ENCODE measurements around the gene SLX9. TPM values are rescaled to one million over a fixed set of nuclear protein-coding genes. Genes with fewer than 3 reads are reported as not detected.

The SLX9 gene
- polyA plus RNA-seq, 1 donor from 2014 or later = 15.4 TPM

DNA sequence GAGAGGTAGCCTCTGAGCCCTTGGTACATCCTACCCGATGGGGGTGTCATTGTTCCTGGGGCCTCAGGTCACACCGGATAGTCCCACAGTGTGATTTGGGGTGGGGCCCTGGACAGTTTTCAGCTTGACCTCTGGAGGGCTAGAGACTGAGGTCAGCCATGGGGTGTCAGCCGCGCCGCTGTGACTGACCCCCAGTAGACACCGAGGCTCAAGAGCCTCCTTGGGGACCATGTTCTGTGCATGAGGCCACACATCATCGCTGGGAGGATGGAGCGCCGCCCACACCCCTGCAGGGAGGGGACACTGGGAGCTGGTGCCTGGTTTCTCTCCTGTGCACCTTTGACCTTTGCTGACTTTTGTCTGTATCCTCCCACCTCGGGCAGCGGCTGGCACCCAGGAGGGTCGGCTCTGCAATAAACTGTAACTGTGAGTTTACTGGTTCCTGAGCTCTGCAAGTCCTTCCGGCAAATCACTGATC lies 41.8 kb upstream of the SLX9 start:
- Histone ChIP-seq H3K9me3 (ENCODE audit: low read length) (no peaks in the 10 kb centered on the region), H2AFZ (ENCODE audit: low read depth, low read length) (no peak overlapping the region), H4K20me1 (ENCODE audit: insufficient read depth) (no peaks in the 10 kb centered on the region), H3K27ac (ENCODE audit: low read length) (no peak overlapping the region), H3K9ac (ENCODE audit: low read length) (no peak overlapping the region), H3K9me2 (ENCODE audit: insufficient read depth, low read length) (no peaks in the 10 kb centered on the region), H3K79me2 (replicated peaks; ENCODE audit: insufficient read depth, low read length) (no peaks in the 10 kb centered on the region), H3K4me3 (ENCODE audit: low read length) (no peak overlapping the region), H3F3A (ENCODE audit: insufficient read depth, low read length, poor library complexity, severe bottlenecking) (no peaks in the 10 kb centered on the region), H3K36me3 (ENCODE audit: insufficient read depth, low read length) (no peaks in the 10 kb centered on the region), H3K27me3 (ENCODE audit: insufficient read depth, low read depth, low read length) (no peaks in the 10 kb centered on the region), H3K4me2 (ENCODE audit: low read length) (no peak overlapping the region)
- TF ChIP-seq, protein P1, sequence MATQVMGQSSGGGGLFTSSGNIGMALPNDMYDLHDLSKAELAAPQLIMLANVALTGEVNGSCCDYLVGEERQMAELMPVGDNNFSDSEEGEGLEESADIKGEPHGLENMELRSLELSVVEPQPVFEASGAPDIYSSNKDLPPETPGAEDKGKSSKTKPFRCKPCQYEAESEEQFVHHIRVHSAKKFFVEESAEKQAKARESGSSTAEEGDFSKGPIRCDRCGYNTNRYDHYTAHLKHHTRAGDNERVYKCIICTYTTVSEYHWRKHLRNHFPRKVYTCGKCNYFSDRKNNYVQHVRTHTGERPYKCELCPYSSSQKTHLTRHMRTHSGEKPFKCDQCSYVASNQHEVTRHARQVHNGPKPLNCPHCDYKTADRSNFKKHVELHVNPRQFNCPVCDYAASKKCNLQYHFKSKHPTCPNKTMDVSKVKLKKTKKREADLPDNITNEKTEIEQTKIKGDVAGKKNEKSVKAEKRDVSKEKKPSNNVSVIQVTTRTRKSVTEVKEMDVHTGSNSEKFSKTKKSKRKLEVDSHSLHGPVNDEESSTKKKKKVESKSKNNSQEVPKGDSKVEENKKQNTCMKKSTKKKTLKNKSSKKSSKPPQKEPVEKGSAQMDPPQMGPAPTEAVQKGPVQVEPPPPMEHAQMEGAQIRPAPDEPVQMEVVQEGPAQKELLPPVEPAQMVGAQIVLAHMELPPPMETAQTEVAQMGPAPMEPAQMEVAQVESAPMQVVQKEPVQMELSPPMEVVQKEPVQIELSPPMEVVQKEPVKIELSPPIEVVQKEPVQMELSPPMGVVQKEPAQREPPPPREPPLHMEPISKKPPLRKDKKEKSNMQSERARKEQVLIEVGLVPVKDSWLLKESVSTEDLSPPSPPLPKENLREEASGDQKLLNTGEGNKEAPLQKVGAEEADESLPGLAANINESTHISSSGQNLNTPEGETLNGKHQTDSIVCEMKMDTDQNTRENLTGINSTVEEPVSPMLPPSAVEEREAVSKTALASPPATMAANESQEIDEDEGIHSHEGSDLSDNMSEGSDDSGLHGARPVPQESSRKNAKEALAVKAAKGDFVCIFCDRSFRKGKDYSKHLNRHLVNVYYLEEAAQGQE (IDR thresholded peaks at IDR 0.05; ENCODE audit: borderline replicate concordance) = no peak
- TF ChIP-seq RAD21 (conservative IDR thresholded peaks at IDR 0.05) (no peak), EZH2 (IDR thresholded peaks at IDR 0.05; ENCODE audit: borderline replicate concordance, insufficient read depth, low read length, poor library complexity, severe bottlenecking) (no peak), SMC3 (conservative IDR thresholded peaks at IDR 0.05; ENCODE audit: poor library complexity) (no peak), MXI1 (conservative IDR thresholded peaks at IDR 0.05; ENCODE audit: poor library complexity, severe bottlenecking) (no peak), POLR2AphosphoS5 (IDR thresholded peaks at IDR 0.05) (no peak), EP300 (conservative IDR thresholded peaks at IDR 0.05; ENCODE audit: poor library complexity, severe bottlenecking) (no peak), TAF1 (IDR thresholded peaks at IDR 0.05; ENCODE audit: low read depth) (no peak)
- TF ChIP-seq, protein P2, sequence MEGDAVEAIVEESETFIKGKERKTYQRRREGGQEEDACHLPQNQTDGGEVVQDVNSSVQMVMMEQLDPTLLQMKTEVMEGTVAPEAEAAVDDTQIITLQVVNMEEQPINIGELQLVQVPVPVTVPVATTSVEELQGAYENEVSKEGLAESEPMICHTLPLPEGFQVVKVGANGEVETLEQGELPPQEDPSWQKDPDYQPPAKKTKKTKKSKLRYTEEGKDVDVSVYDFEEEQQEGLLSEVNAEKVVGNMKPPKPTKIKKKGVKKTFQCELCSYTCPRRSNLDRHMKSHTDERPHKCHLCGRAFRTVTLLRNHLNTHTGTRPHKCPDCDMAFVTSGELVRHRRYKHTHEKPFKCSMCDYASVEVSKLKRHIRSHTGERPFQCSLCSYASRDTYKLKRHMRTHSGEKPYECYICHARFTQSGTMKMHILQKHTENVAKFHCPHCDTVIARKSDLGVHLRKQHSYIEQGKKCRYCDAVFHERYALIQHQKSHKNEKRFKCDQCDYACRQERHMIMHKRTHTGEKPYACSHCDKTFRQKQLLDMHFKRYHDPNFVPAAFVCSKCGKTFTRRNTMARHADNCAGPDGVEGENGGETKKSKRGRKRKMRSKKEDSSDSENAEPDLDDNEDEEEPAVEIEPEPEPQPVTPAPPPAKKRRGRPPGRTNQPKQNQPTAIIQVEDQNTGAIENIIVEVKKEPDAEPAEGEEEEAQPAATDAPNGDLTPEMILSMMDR (IDR thresholded peaks at IDR 0.05; ENCODE audit: poor library complexity, severe bottlenecking) = no peak

DNA sequence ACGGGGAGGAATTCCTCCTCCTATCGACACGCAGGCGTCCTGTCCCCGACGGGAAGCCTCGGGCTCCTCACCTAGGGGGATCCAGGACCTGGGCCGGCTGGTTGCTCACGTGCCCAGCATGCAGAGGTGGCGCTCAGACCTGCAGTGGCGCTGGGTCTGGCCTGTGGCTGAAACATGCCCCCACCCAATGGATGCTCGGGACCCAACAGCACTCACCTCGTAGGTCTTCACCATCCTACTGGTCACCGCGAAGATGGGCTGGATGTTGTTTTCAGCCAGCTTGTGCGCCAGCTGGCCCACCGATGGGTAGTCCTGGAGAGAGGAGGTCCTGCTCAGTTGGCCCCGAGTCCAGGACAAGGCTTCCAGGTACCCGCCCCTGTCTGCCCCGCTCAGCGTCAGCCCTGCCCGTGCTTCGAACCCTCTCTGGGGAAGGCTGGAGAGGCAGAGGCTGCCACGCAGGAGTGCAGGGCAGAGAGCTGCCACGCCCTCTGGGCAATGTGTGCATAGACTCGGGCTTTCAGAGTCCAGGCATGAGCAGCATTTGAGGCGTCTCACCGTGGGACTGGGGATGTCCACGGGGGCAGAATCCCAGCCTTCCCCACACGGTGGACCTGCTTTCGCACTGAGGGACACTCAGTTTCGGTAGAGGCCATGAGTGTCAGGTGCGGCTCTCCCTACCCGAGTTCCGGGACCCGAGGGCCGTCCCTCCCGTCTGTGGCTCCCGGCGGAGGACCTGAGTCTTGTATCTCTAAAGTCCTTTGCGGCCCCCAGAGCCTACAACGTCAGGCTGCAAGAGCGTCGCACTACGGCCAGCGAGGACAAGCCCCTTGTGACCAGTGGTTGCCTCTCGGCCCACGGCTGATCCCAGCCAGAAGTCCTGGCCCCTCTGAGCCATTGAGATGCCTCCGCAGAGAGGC lies 40.7 kb upstream of the SLX9 start:
- H3K27ac ChIP-seq (ENCODE audit: low read length) = no peak overlapping the region
- H2AFZ ChIP-seq (ENCODE audit: low read depth, low read length) = no peak overlapping the region

More for the DNA sequence above, 40.7 kb upstream of the SLX9 start:
- Histone ChIP-seq H3K79me2 (replicated peaks; ENCODE audit: insufficient read depth, low read length) (no peaks in the 10 kb centered on the region), H3K9me3 (ENCODE audit: low read length) (no peaks in the 10 kb centered on the region), H3K4me2 (ENCODE audit: low read length) (no peak overlapping the region), H3K27me3 (ENCODE audit: insufficient read depth, low read depth, low read length) (no peaks in the 10 kb centered on the region), H3K4me3 (ENCODE audit: low read length) (no peak overlapping the region), H4K20me1 (ENCODE audit: insufficient read depth) (no peaks in the 10 kb centered on the region), H3F3A (ENCODE audit: insufficient read depth, low read length, poor library complexity, severe bottlenecking) (no peaks in the 10 kb centered on the region), H3K36me3 (ENCODE audit: insufficient read depth, low read length) (no peaks in the 10 kb centered on the region), H3K9me2 (ENCODE audit: insufficient read depth, low read length) (no peaks in the 10 kb centered on the region), H3K9ac (ENCODE audit: low read length) (no peak overlapping the region)
- TF ChIP-seq SMC3 (conservative IDR thresholded peaks at IDR 0.05; ENCODE audit: poor library complexity) (no peak), RAD21 (conservative IDR thresholded peaks at IDR 0.05) (no peak), EP300 (conservative IDR thresholded peaks at IDR 0.05; ENCODE audit: poor library complexity, severe bottlenecking) (no peak), EZH2 (IDR thresholded peaks at IDR 0.05; ENCODE audit: borderline replicate concordance, insufficient read depth, low read length, poor library complexity, severe bottlenecking) (no peak), POLR2AphosphoS5 (IDR thresholded peaks at IDR 0.05) (no peak), MXI1 (conservative IDR thresholded peaks at IDR 0.05; ENCODE audit: poor library complexity, severe bottlenecking) (no peak), TAF1 (IDR thresholded peaks at IDR 0.05; ENCODE audit: low read depth) (no peak)
- TF ChIP-seq, protein P1 (IDR thresholded peaks at IDR 0.05; ENCODE audit: borderline replicate concordance) = no peak
- TF ChIP-seq, protein P2 (IDR thresholded peaks at IDR 0.05; ENCODE audit: poor library complexity, severe bottlenecking) = no peak
